Ascending aorta (tissue), 2 donors: ENCODE measurements around the gene PPOX. TPM values are rescaled to one million over a fixed set of nuclear protein-coding genes. Genes with fewer than 3 reads are reported as not detected.

Experiments used
- DNase-seq, 2 donors: peaks; one replicate each; pipeline ENCODE4 v3.0.0-alpha.2; 2019; ENCODE audit warnings: low spot score in 2 of 2
- H3K27ac ChIP-seq, 2 donors: fragments of 200-600 bp; sonication (generic); one replicate each; pipeline ENCODE4 v1.5.1; 2016 to 2017; ENCODE audit warnings: mild to moderate bottlenecking in 1 of 2
- H3K27me3 ChIP-seq: fragments of 200-600 bp; sonication (generic); one replicate; pipeline ENCODE4 v1.5.1; 2017
- H3K36me3 ChIP-seq, 2 donors: fragments of 200-600 bp; sonication (generic); one replicate each; pipeline ENCODE4 v1.5.1; 2016
- H3K4me1 ChIP-seq, 2 donors: fragments of 200-600 bp; sonication (generic); one replicate each; pipeline ENCODE4 v1.5.1; 2016 to 2017; ENCODE audit warnings: mild to moderate bottlenecking in 1 of 2
- H3K4me3 ChIP-seq, 2 donors: fragments of 200-600 bp; sonication (generic); one replicate each; pipeline ENCODE4 v1.5.1; 2016 to 2017; ENCODE audit warnings: mild to moderate bottlenecking in 1 of 2
- H3K9me3 ChIP-seq, 2 donors: fragments of 200-600 bp; sonication (generic); one replicate each; pipeline ENCODE4 v1.5.1; 2016
- CTCF ChIP-seq, 3 experiments: fragments of 200-600 bp in 2 of 3; fragments of 450-650 bp in 1 of 3; sonication (generic) in 2 of 3; IDR thresholded peaks; one replicate each; pipeline ENCODE4 v1.5.1; 2016 to 2019; ENCODE audit warnings: antibody characterized with exemption in 3 of 3, mild to moderate bottlenecking in 1 of 3, moderate library complexity in 1 of 3
- intact Hi-C: fragments of 100-400 bp; cut with DNase I; formaldehyde crosslinking; loops from one replicate; pipeline ENCODE4 v1.15.1; 2023
- total RNA-seq: library from RNA; depleted of rRNA; stranded (reverse); fragments of >200 nt; gene quantifications from one replicate; pipeline ENCODE4 v1.1.0, GENCODE V29; 2016

PPOX gene
- total RNA-seq, 1 donor from 2014 or later: 4.8 TPM

- H3K4me3 ChIP-seq: no peak overlapping the region
- H3K9me3 ChIP-seq: no peaks in the 10 kb centered on the region
- no peak for TF ChIP-seq CTCF (IDR thresholded peaks at IDR 0.05)
- peak overlapping the region; percentile 55 to 68 for H3K27ac ChIP-seq
- peaks cover 43 to 60% of the 10 kb centered on the region in 2 donors for H3K36me3 ChIP-seq
- H3K27me3 ChIP-seq: no peaks in the 10 kb centered on the region
- DNase-seq: no peak
- peaks cover 5 to 11% of the 10 kb centered on the region in 2 donors for H3K4me1 ChIP-seq
- intact Hi-C loops: loop anchor here (10.0 kb wide), 2 partner anchors 162 to 538 kb away; partner anchors contain the start of genes DUSP12 and USF1
These were observed 40.4 kb downstream of the PPOX start for GRCh38 chr1:161206411-161207140.

GRCh38 chr1:161207173-161207572, 40.9 kb downstream of the PPOX start:
- Histone ChIP-seq H3K4me3 (no peak overlapping the region), H3K27me3 (no peaks in the 10 kb centered on the region), H3K27ac (peak overlapping the region; percentile 55 to 68), H3K36me3 (peaks cover 48 to 66% of the 10 kb centered on the region in 2 donors), H3K9me3 (no peaks in the 10 kb centered on the region), H3K4me1 (peaks cover 5 to 10% of the 10 kb centered on the region in 2 donors)
- DNase-seq: peak in 1 of 2 donors; percentile 77
- no peak for TF ChIP-seq CTCF (IDR thresholded peaks at IDR 0.05)
- intact Hi-C loops: loop anchor here (10.0 kb wide), 2 partner anchors 162 to 538 kb away; partner anchors contain the start of genes DUSP12 and USF1

- intact Hi-C loops: loop anchor here (10.0 kb wide), 2 partner anchors 165 to 535 kb away; partner anchors contain the start of genes DUSP12 and USF1
- H3K36me3 ChIP-seq: peaks cover 67 to 92% of the 10 kb centered on the region in 2 donors
- DNase-seq: peak in 1 of 2 donors; percentile 87
- TF ChIP-seq CTCF (IDR thresholded peaks at IDR 0.05): peak; percentile 82 to 88 (median 84)
- H3K9me3 ChIP-seq: no peaks in the 10 kb centered on the region
- H3K4me3 ChIP-seq: no peak overlapping the region
- H3K4me1 ChIP-seq: no peaks in the 10 kb centered on the region
- no peaks in the 10 kb centered on the region for H3K27me3 ChIP-seq
- no peak overlapping the region for H3K27ac ChIP-seq
These were observed 43.7 kb downstream of the PPOX start for GRCh38 chr1:161209790-161210409.

GRCh38 chr1:161214369-161214768, 48.1 kb downstream of the PPOX start:
- Histone ChIP-seq H3K36me3 (peaks cover 45 to 58% of the 10 kb centered on the region in 2 donors), H3K27me3 (no peaks in the 10 kb centered on the region), H3K4me1 (peaks cover 0 to 4% of the 10 kb centered on the region in 2 donors), H3K27ac (peak overlapping the region in 1 of 2 donors; percentile 84), H3K4me3 (no peak overlapping the region), H3K9me3 (no peaks in the 10 kb centered on the region)
- no peak for TF ChIP-seq CTCF (IDR thresholded peaks at IDR 0.05)
- intact Hi-C loops: no loop called here
- no peak for DNase-seq

GRCh38 chr1:161215076-161215475, 48.9 kb downstream of the PPOX start, which contains the start of gene FCER1G:
Gene FCER1G (plus strand): TSS chr1:161215295. CDS start chr1:161215322, 27 bp downstream.
- Histone ChIP-seq H3K36me3 (peaks cover 38 to 51% of the 10 kb centered on the region in 2 donors), H3K4me3 (peak within 1 kb of the TSS in 1 of 2 donors; percentile 39), H3K27ac (peak within 1 kb of the TSS; percentile 78 to 84), H3K9me3 (no peaks in the 10 kb centered on the region), H3K4me1 (peaks cover 0 to 4% of the 10 kb centered on the region in 2 donors), H3K27me3 (no peaks in the 10 kb centered on the region)
- DNase-seq: peak in 1 of 2 donors; percentile 79
- TF ChIP-seq CTCF (IDR thresholded peaks at IDR 0.05): no peak
- intact Hi-C loops: no loop called here
